ENCODE results near the gene MARCHF2.

The MARCHF2 gene

DNA sequence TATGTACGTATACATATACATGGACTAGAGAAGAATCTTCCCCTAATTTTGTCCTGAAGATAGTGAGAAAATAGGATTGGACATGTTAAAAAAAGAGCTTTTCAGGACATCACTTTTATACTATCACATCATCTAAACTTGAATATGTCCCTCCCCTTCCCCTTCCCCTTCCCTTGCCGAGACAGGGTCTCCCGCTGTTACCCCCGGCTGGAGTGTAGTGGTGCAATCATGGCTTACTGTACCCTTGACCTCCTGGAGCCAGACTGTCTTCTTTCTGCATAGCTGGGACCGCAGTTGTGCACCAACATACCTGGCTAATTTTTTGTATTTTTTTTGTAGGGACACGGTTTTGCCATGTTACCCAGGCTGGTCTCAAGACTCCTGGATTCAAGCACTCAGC lies 38.3 kb downstream of the MARCHF2 start:
- DNase-seq (ENCODE audit: insufficient read length, low spot score) (no peak), FAIRE-seq (no peak)
- no peak for TF ChIP-seq POU2F2 (IDR thresholded peaks at IDR 0.05; ENCODE audit: low read depth, low read length)
- no peak for TF ChIP-seq TAF1 (IDR thresholded peaks at IDR 0.05; ENCODE audit: low read depth, low read length)
- no peak for TF ChIP-seq PAX5 (IDR thresholded peaks at IDR 0.05; ENCODE audit: insufficient read depth, low read length, severe bottlenecking)
- no peak for TF ChIP-seq SPI1 (IDR thresholded peaks at IDR 0.05; ENCODE audit: low read depth, low read length)
- TF ChIP-seq POLR2A (IDR thresholded peaks at IDR 0.05; ENCODE audit: low read depth, low read length): no peak
- no peak for TF ChIP-seq POLR2AphosphoS5 (IDR thresholded peaks at IDR 0.05; ENCODE audit: low read depth, low read length)

DNA sequence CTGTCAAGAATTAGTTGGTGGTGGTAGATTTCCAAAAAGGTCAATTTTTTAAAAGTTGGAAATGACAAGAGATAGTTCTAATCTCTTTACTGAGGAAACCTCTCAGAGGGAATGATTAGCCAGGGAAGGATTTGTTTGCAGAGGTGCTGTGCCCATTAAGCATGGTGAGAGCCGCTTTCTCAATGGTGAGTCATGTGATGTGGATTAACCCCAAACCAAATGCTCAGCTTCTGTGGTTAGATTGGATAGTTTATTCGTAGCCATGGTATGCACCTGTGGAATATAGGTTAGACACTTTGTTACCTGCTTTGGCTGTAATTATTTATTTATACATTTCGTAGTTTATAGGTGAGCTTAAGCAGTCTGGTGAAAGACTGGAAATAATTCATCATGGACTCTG lies 38.8 kb downstream of the MARCHF2 start:
- no peak for TF ChIP-seq TAF1 (IDR thresholded peaks at IDR 0.05; ENCODE audit: low read depth, low read length)
- no peak for TF ChIP-seq SPI1 (IDR thresholded peaks at IDR 0.05; ENCODE audit: low read depth, low read length)
- TF ChIP-seq POLR2A (IDR thresholded peaks at IDR 0.05; ENCODE audit: low read depth, low read length): no peak
- TF ChIP-seq PAX5 (IDR thresholded peaks at IDR 0.05; ENCODE audit: insufficient read depth, low read length, severe bottlenecking): no peak
- FAIRE-seq: no peak
- DNase-seq (ENCODE audit: insufficient read length, low spot score): no peak

DNA sequence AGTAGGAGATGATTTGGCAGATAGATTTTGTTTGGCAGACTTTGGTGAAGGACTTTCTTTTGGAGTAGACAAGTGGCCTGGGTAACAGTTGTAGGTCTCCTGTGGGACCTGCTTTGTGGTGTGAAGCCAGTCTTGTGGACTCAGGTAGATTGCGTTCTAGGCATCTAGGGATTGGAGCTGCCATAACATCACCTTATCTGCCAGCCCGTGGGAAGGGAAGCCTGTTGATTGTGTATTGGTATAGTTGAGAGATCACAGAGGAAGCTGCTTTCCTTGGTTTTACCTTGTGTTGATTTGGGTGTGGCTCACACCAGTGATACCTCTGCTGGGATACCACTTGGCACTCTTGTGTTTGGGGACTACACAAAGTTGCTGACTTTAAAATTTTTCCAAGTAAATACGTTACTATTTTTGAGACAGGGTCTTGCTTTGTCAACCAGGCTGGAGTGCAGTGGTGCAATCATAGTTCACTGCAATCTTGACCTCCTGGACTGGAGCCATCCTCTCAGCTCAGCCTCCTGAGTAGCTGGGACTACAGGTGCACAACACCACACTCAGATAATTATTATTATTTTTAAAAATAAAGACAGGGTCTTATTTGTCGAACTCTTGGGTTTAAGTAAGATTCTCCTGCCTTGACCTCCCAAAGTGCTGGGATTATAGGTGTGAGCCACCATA lies 39.5 kb downstream of the MARCHF2 start:
- DNase-seq (ENCODE audit: insufficient read length, low spot score) (no peak), FAIRE-seq (no peak)
- TF ChIP-seq SPI1 (IDR thresholded peaks at IDR 0.05; ENCODE audit: low read depth, low read length): no peak
- no peak for TF ChIP-seq POLR2A (IDR thresholded peaks at IDR 0.05; ENCODE audit: low read depth, low read length)
- no peak for TF ChIP-seq POLR2AphosphoS5 (IDR thresholded peaks at IDR 0.05; ENCODE audit: low read depth, low read length)
- TF ChIP-seq POU2F2 (IDR thresholded peaks at IDR 0.05; ENCODE audit: low read depth, low read length): no peak
- no peak for TF ChIP-seq TAF1 (IDR thresholded peaks at IDR 0.05; ENCODE audit: low read depth, low read length)
- TF ChIP-seq PAX5 (IDR thresholded peaks at IDR 0.05; ENCODE audit: insufficient read depth, low read length, severe bottlenecking): no peak

- no peak for DNase-seq (ENCODE audit: insufficient read length, low spot score)
- no peak for TF ChIP-seq POLR2A (IDR thresholded peaks at IDR 0.05; ENCODE audit: low read depth, low read length)
- no peak for TF ChIP-seq POU2F2 (IDR thresholded peaks at IDR 0.05; ENCODE audit: low read depth, low read length)
- no peak for TF ChIP-seq SPI1 (IDR thresholded peaks at IDR 0.05; ENCODE audit: low read depth, low read length)
- FAIRE-seq: no peak
These were observed 40.5 kb downstream of the MARCHF2 start for GRCh38 chr19:8453616-8454015.

DNA sequence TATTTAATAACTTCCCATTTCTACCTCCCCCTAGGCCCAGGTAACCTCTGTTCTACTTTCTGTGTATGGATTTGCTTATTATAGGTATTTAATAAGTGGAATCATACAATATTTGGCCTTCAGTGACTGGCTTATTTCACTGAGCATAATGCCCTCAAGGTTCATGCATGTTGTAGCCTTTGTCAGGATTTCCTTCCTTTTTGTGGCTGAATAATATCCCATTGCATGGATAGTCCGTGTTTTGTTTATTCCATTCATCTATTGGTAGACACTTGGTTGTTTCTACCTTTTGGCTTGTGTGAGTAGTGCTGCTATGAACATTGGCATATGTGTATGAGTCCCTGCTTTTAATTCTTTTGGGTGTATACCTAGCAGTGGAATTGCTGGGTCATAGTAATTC lies 41.1 kb downstream of the MARCHF2 start:
- FAIRE-seq: no peak
- TF ChIP-seq SPI1 (IDR thresholded peaks at IDR 0.05; ENCODE audit: low read depth, low read length) (no peak), POLR2A (IDR thresholded peaks at IDR 0.05; ENCODE audit: low read depth, low read length) (no peak), POLR2AphosphoS5 (IDR thresholded peaks at IDR 0.05; ENCODE audit: low read depth, low read length) (no peak), POU2F2 (IDR thresholded peaks at IDR 0.05; ENCODE audit: low read depth, low read length) (no peak), TAF1 (IDR thresholded peaks at IDR 0.05; ENCODE audit: low read depth, low read length) (no peak), PAX5 (IDR thresholded peaks at IDR 0.05; ENCODE audit: insufficient read depth, low read length, severe bottlenecking) (no peak)

DNA sequence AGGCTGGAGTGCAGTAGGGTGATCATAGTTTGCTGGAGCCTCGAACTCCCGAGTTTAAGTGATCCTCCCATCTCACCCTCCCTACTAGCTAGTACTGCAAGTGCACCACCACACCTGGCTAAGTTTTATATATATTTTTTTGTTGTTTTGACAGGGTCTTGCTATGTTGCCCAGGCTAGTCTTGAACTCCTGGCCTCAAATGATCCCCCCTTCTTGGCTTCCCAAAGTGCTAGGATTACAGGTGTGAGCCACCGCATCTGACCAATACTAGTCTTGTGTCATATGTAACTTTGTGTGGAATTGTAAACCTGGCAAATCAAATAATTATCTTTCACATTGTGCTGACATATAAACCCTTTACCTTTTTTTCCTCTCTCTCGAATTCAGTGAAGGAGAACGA lies 41.9 kb downstream of the MARCHF2 start:
- no peak for DNase-seq (ENCODE audit: insufficient read length, low spot score)
- no peak for FAIRE-seq
- TF ChIP-seq PAX5 (IDR thresholded peaks at IDR 0.05; ENCODE audit: insufficient read depth, low read length, severe bottlenecking): no peak
- no peak for TF ChIP-seq TAF1 (IDR thresholded peaks at IDR 0.05; ENCODE audit: low read depth, low read length)
- TF ChIP-seq POLR2AphosphoS5 (IDR thresholded peaks at IDR 0.05; ENCODE audit: low read depth, low read length): no peak
- TF ChIP-seq POU2F2 (IDR thresholded peaks at IDR 0.05; ENCODE audit: low read depth, low read length): no peak
- no peak for TF ChIP-seq SPI1 (IDR thresholded peaks at IDR 0.05; ENCODE audit: low read depth, low read length)
- no peak for TF ChIP-seq POLR2A (IDR thresholded peaks at IDR 0.05; ENCODE audit: low read depth, low read length)

More for the DNA sequence above, 41.1 kb downstream of the MARCHF2 start:
- no peak for DNase-seq (ENCODE audit: insufficient read length, low spot score)

GRCh38 chr19:8456064-8456463 lies 43.0 kb downstream of the MARCHF2 start:
- no peak for FAIRE-seq
- no peak for DNase-seq (ENCODE audit: insufficient read length, low spot score)
- no peak for TF ChIP-seq PAX5 (IDR thresholded peaks at IDR 0.05; ENCODE audit: insufficient read depth, low read length, severe bottlenecking)
- TF ChIP-seq SPI1 (IDR thresholded peaks at IDR 0.05; ENCODE audit: low read depth, low read length): no peak
- TF ChIP-seq POLR2AphosphoS5 (IDR thresholded peaks at IDR 0.05; ENCODE audit: low read depth, low read length): no peak
- no peak for TF ChIP-seq POU2F2 (IDR thresholded peaks at IDR 0.05; ENCODE audit: low read depth, low read length)
- no peak for TF ChIP-seq TAF1 (IDR thresholded peaks at IDR 0.05; ENCODE audit: low read depth, low read length)
- no peak for TF ChIP-seq POLR2A (IDR thresholded peaks at IDR 0.05; ENCODE audit: low read depth, low read length)

DNA sequence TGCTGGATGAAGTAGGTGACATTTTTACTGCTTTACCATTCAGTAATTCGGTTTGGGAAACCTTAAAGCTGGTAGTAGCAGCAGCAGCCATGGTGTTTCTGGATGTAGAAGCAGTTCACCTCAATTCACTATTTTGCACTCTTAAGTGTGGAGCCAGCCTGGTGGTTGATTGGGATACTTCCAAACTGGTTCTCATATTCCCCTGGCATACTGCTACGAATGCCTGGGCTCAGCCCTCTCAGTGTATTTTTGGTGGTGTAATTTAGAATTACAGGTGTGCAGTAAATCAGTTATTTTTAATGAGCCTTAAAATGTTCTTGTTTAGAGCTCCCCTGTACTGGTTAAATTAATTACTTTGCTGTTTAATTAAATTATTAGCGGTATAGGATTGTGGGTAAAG lies 44.1 kb downstream of the MARCHF2 start:
- DNase-seq (ENCODE audit: insufficient read length, low spot score): no peak
- FAIRE-seq: no peak
- no peak for TF ChIP-seq SPI1 (IDR thresholded peaks at IDR 0.05; ENCODE audit: low read depth, low read length)

DNA sequence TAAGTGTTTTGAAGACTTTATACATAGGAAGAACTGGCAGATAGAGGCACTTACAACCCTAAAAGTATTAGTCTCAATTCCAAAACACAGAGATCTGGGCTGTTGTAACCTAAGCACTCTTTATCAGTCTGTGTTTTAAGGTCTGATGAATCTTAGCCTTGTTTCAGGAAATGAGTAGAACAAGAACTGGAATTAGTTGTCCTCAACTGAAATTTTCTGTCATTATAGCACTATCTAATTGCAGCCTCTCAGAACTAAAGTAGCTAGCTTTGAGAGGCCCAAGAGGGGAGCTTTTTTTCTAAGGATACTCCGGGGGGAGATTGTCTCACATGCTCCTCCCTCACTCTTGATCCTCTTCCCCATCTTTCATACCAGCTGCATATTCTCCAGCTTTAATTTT lies 44.7 kb downstream of the MARCHF2 start:
- TF ChIP-seq TAF1 (IDR thresholded peaks at IDR 0.05; ENCODE audit: low read depth, low read length): no peak
- FAIRE-seq: no peak

DNA sequence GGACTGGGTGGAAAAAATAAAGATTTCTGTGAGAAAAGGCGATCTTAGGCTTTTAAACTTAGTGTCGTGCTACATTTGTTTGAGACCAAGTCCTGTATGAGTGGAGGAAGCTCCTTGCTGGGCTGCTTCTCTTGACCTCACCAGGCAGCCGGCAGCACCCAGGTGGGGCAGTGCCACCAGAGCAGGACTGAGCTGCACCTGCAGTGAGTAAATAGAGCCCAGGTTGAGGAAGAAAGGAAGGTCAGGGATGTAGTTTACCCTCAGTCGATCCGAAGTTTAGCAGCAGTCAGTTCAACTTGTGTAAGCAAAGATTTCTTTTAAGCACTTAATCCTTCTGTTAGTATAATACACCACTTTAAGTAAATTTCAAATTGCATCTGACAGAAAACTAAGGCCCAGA lies 45.3 kb downstream of the MARCHF2 start:
- DNase-seq (ENCODE audit: insufficient read length, low spot score) (no peak), FAIRE-seq (no peak)
- no peak for TF ChIP-seq TAF1 (IDR thresholded peaks at IDR 0.05; ENCODE audit: low read depth, low read length)
- TF ChIP-seq SPI1 (IDR thresholded peaks at IDR 0.05; ENCODE audit: low read depth, low read length): no peak
- no peak for TF ChIP-seq PAX5 (IDR thresholded peaks at IDR 0.05; ENCODE audit: insufficient read depth, low read length, severe bottlenecking)
- TF ChIP-seq POLR2AphosphoS5 (IDR thresholded peaks at IDR 0.05; ENCODE audit: low read depth, low read length): no peak
- TF ChIP-seq POU2F2 (IDR thresholded peaks at IDR 0.05; ENCODE audit: low read depth, low read length): no peak
- TF ChIP-seq POLR2A (IDR thresholded peaks at IDR 0.05; ENCODE audit: low read depth, low read length): no peak

More for the DNA sequence above, 44.7 kb downstream of the MARCHF2 start:
- DNase-seq (ENCODE audit: insufficient read length, low spot score): no peak

Data from GM12891 (cell line).